ENCODE data around the gene GPR89B. TPM values are rescaled to one million over a fixed set of nuclear protein-coding genes. Genes with fewer than 3 reads are reported as not detected.

Gene GPR89B
- polyA plus RNA-seq, 1 donor from 2014 or later, result 54.7 TPM

DNA sequence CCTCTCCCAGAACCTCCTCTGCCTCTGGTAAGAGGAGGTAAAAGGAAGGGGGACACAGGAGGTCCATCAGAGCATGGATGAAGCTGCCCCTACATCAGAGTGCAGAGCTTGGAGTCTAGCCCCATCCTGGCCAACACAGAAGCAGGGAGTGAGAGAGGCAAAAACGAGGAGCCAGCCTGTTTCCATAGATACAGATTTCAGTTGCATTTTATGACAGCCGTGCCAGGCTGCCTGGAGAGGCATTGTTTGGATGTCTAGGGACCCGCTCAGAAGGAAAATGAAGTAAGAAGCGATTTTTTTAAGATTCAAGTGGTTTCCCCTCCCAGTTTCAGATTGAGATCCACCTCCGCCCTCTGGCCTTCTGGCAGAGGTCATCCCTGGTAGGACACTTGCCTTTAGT, 37.1 kb upstream of the GPR89B start:
- no peaks in the 10 kb centered on the region for H3K9me3 ChIP-seq (ENCODE audit: low read length)
- no peak overlapping the region for H3K4me2 ChIP-seq (ENCODE audit: low read length)
- H3K9me2 ChIP-seq (ENCODE audit: insufficient read depth, low read length), result no peaks in the 10 kb centered on the region
- H3K4me3 ChIP-seq (ENCODE audit: low read length), result peak overlapping the region; percentile 27
- no peaks in the 10 kb centered on the region for H3K79me2 ChIP-seq (replicated peaks; ENCODE audit: insufficient read depth, low read length)
- H3K9ac ChIP-seq (ENCODE audit: low read length), result peak overlapping the region; percentile 49
- H4K20me1 ChIP-seq (ENCODE audit: insufficient read depth), result no peaks in the 10 kb centered on the region
- H3K27ac ChIP-seq (ENCODE audit: low read length), result peak overlapping the region; percentile 33
- no peaks in the 10 kb centered on the region for H3K27me3 ChIP-seq (ENCODE audit: insufficient read depth, low read depth, low read length)
- TF ChIP-seq EP300 (conservative IDR thresholded peaks at IDR 0.05; ENCODE audit: poor library complexity, severe bottlenecking) (peak; percentile 62), POLR2AphosphoS5 (IDR thresholded peaks at IDR 0.05) (no peak), TAF1 (IDR thresholded peaks at IDR 0.05; ENCODE audit: low read depth) (no peak), MXI1 (conservative IDR thresholded peaks at IDR 0.05; ENCODE audit: poor library complexity, severe bottlenecking) (no peak), SMC3 (conservative IDR thresholded peaks at IDR 0.05; ENCODE audit: poor library complexity) (peak; percentile 16), EZH2 (IDR thresholded peaks at IDR 0.05; ENCODE audit: borderline replicate concordance, insufficient read depth, low read length, poor library complexity, severe bottlenecking) (no peak), RAD21 (conservative IDR thresholded peaks at IDR 0.05) (no peak)
- TF ChIP-seq, protein P1, sequence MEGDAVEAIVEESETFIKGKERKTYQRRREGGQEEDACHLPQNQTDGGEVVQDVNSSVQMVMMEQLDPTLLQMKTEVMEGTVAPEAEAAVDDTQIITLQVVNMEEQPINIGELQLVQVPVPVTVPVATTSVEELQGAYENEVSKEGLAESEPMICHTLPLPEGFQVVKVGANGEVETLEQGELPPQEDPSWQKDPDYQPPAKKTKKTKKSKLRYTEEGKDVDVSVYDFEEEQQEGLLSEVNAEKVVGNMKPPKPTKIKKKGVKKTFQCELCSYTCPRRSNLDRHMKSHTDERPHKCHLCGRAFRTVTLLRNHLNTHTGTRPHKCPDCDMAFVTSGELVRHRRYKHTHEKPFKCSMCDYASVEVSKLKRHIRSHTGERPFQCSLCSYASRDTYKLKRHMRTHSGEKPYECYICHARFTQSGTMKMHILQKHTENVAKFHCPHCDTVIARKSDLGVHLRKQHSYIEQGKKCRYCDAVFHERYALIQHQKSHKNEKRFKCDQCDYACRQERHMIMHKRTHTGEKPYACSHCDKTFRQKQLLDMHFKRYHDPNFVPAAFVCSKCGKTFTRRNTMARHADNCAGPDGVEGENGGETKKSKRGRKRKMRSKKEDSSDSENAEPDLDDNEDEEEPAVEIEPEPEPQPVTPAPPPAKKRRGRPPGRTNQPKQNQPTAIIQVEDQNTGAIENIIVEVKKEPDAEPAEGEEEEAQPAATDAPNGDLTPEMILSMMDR (IDR thresholded peaks at IDR 0.05; ENCODE audit: poor library complexity, severe bottlenecking), result no peak
- TF ChIP-seq, protein P2, sequence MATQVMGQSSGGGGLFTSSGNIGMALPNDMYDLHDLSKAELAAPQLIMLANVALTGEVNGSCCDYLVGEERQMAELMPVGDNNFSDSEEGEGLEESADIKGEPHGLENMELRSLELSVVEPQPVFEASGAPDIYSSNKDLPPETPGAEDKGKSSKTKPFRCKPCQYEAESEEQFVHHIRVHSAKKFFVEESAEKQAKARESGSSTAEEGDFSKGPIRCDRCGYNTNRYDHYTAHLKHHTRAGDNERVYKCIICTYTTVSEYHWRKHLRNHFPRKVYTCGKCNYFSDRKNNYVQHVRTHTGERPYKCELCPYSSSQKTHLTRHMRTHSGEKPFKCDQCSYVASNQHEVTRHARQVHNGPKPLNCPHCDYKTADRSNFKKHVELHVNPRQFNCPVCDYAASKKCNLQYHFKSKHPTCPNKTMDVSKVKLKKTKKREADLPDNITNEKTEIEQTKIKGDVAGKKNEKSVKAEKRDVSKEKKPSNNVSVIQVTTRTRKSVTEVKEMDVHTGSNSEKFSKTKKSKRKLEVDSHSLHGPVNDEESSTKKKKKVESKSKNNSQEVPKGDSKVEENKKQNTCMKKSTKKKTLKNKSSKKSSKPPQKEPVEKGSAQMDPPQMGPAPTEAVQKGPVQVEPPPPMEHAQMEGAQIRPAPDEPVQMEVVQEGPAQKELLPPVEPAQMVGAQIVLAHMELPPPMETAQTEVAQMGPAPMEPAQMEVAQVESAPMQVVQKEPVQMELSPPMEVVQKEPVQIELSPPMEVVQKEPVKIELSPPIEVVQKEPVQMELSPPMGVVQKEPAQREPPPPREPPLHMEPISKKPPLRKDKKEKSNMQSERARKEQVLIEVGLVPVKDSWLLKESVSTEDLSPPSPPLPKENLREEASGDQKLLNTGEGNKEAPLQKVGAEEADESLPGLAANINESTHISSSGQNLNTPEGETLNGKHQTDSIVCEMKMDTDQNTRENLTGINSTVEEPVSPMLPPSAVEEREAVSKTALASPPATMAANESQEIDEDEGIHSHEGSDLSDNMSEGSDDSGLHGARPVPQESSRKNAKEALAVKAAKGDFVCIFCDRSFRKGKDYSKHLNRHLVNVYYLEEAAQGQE (IDR thresholded peaks at IDR 0.05; ENCODE audit: borderline replicate concordance), result no peak
- H3K36me3 ChIP-seq (ENCODE audit: insufficient read depth, low read length), result no peaks in the 10 kb centered on the region
- H3F3A ChIP-seq (ENCODE audit: insufficient read depth, low read length, poor library complexity, severe bottlenecking), result no peaks in the 10 kb centered on the region
- peak overlapping the region; percentile 37 for H2AFZ ChIP-seq (ENCODE audit: low read depth, low read length)

- no peaks in the 10 kb centered on the region for H4K20me1 ChIP-seq (ENCODE audit: insufficient read depth)
- H3K27me3 ChIP-seq (ENCODE audit: insufficient read depth, low read depth, low read length), result no peaks in the 10 kb centered on the region
- H3K4me3 ChIP-seq (ENCODE audit: low read length), result no peak overlapping the region
- no peak overlapping the region for H3K27ac ChIP-seq (ENCODE audit: low read length)
- H3K36me3 ChIP-seq (ENCODE audit: insufficient read depth, low read length), result no peaks in the 10 kb centered on the region
- no peak overlapping the region for H2AFZ ChIP-seq (ENCODE audit: low read depth, low read length)
- H3K9me2 ChIP-seq (ENCODE audit: insufficient read depth, low read length), result no peaks in the 10 kb centered on the region
- TF ChIP-seq, protein P2 (IDR thresholded peaks at IDR 0.05; ENCODE audit: borderline replicate concordance), result no peak
- TF ChIP-seq EP300 (conservative IDR thresholded peaks at IDR 0.05; ENCODE audit: poor library complexity, severe bottlenecking), result no peak
- TF ChIP-seq POLR2AphosphoS5 (IDR thresholded peaks at IDR 0.05), result no peak
- no peak for TF ChIP-seq RAD21 (conservative IDR thresholded peaks at IDR 0.05)
- TF ChIP-seq EZH2 (IDR thresholded peaks at IDR 0.05; ENCODE audit: borderline replicate concordance, insufficient read depth, low read length, poor library complexity, severe bottlenecking), result no peak
- TF ChIP-seq TAF1 (IDR thresholded peaks at IDR 0.05; ENCODE audit: low read depth), result no peak
- TF ChIP-seq MXI1 (conservative IDR thresholded peaks at IDR 0.05; ENCODE audit: poor library complexity, severe bottlenecking), result no peak
- TF ChIP-seq SMC3 (conservative IDR thresholded peaks at IDR 0.05; ENCODE audit: poor library complexity), result no peak
- TF ChIP-seq, protein P1 (IDR thresholded peaks at IDR 0.05; ENCODE audit: poor library complexity, severe bottlenecking), result no peak
- no peaks in the 10 kb centered on the region for H3K9me3 ChIP-seq (ENCODE audit: low read length)
- H3F3A ChIP-seq (ENCODE audit: insufficient read depth, low read length, poor library complexity, severe bottlenecking), result no peaks in the 10 kb centered on the region
- H3K4me2 ChIP-seq (ENCODE audit: low read length), result no peak overlapping the region
- H3K9ac ChIP-seq (ENCODE audit: low read length), result no peak overlapping the region
- no peaks in the 10 kb centered on the region for H3K79me2 ChIP-seq (replicated peaks; ENCODE audit: insufficient read depth, low read length)
Measured at GRCh38 chr1:147892216-147892615, 36.0 kb upstream of the GPR89B start.
